H9 (cell line): Measurements from ENCODE around the gene GAL3ST3. TPM values are rescaled to one million over a fixed set of nuclear protein-coding genes. Genes with fewer than 3 reads are reported as not detected.

Source experiments
- DNase-seq: peaks from one replicate; pipeline ENCODE4 v3.0.0-alpha.2; 2017
- H2AFZ ChIP-seq: one replicate; pipeline ENCODE4 v1.6.1; 2013; ENCODE audit warnings: mild to moderate bottlenecking, low read length, control low read depth, moderate library complexity
- H2AK5ac ChIP-seq: 2 replicates; pipeline ENCODE4 v1.6.1; 2013; ENCODE audit warnings: low read length, control low read depth, mixed read lengths; ENCODE audit not compliant: insufficient read length
- H2BK120ac ChIP-seq: one replicate; pipeline ENCODE4 v1.6.1; 2013; ENCODE audit warnings: low read depth, mild to moderate bottlenecking, low read length, control low read depth, inconsistent platforms; ENCODE audit not compliant: poor library complexity, severe bottlenecking
- H2BK12ac ChIP-seq: 2 replicates; pipeline ENCODE4 v1.6.1; 2013; ENCODE audit warnings: low read length, control low read depth, mixed read lengths, low read depth; ENCODE audit not compliant: insufficient read length
- H2BK15ac ChIP-seq: 2 replicates; pipeline ENCODE4 v1.6.1; 2013; ENCODE audit warnings: low read depth, low read length, control low read depth
- H2BK20ac ChIP-seq: one replicate; pipeline ENCODE4 v1.6.1; 2013; ENCODE audit warnings: low read depth, mild to moderate bottlenecking, low read length, control low read depth, inconsistent platforms; ENCODE audit not compliant: poor library complexity, severe bottlenecking
- H2BK5ac ChIP-seq: 2 replicates; pipeline ENCODE4 v1.6.1; 2013; ENCODE audit warnings: low read length, control low read depth, mixed read lengths; ENCODE audit not compliant: insufficient read length
- H3K14ac ChIP-seq: 2 replicates; pipeline ENCODE4 v1.6.1; 2013; ENCODE audit warnings: low read length, control low read depth; ENCODE audit not compliant: insufficient read depth
- H3K18ac ChIP-seq: 2 replicates; pipeline ENCODE4 v1.6.1; 2013; ENCODE audit warnings: low read depth, mild to moderate bottlenecking, mixed read lengths, low read length, control low read depth; ENCODE audit not compliant: insufficient read length
- H3K23ac ChIP-seq: 2 replicates; pipeline ENCODE4 v1.6.1; 2013; ENCODE audit warnings: low read length, control low read depth, mixed read lengths, low read depth; ENCODE audit not compliant: insufficient read length
- H3K23me2 ChIP-seq: 2 replicates; pipeline ENCODE4 v1.6.1; 2013; ENCODE audit warnings: low read depth, mild to moderate bottlenecking, mixed read lengths, low read length, control low read depth; ENCODE audit not compliant: insufficient read length, poor library complexity, severe bottlenecking
- H3K27ac ChIP-seq: 2 replicates; pipeline ENCODE4 v1.5.1; 2013; ENCODE audit warnings: low read length, control low read depth, mixed read lengths, low read depth; ENCODE audit not compliant: insufficient read length
- H3K27me3 ChIP-seq: 2 replicates; pipeline ENCODE4 v1.6.1; 2013; ENCODE audit warnings: low read length, control low read depth, inconsistent platforms; ENCODE audit not compliant: insufficient read depth
- H3K4ac ChIP-seq: 2 replicates; pipeline ENCODE4 v1.6.1; 2013; ENCODE audit warnings: low read depth, mild to moderate bottlenecking, control low read depth, inconsistent platforms, low read length, moderate library complexity
- H3K4me1 ChIP-seq: 2 replicates; pipeline ENCODE4 v1.6.1; 2013; ENCODE audit warnings: low read length, control low read depth, inconsistent platforms; ENCODE audit not compliant: insufficient read depth
- H3K4me2 ChIP-seq: 2 replicates; pipeline ENCODE4 v1.6.1; 2013; ENCODE audit warnings: low read length, control low read depth, mixed read lengths; ENCODE audit not compliant: insufficient read length, insufficient read depth
- H3K56ac ChIP-seq: 2 replicates; pipeline ENCODE4 v1.6.1; 2013; ENCODE audit warnings: low read depth, mild to moderate bottlenecking, mixed read lengths, low read length, control low read depth; ENCODE audit not compliant: insufficient read length
- H3K79me1 ChIP-seq: 2 replicates; pipeline ENCODE4 v1.6.1; 2013; ENCODE audit warnings: low read depth, mild to moderate bottlenecking, moderate library complexity, low read length, control low read depth, inconsistent platforms; ENCODE audit not compliant: insufficient read depth, poor library complexity, severe bottlenecking
- H3K79me2 ChIP-seq: 2 replicates; pipeline ENCODE4 v1.6.1; 2013; ENCODE audit warnings: low read length, control low read depth, inconsistent platforms; ENCODE audit not compliant: insufficient read depth
- H3K9ac ChIP-seq: 2 replicates; pipeline ENCODE4 v1.6.1; 2013; ENCODE audit warnings: low read length, control low read depth, mixed read lengths; ENCODE audit not compliant: insufficient read length; ENCODE audit errors: extremely low read depth
- H3K9me3 ChIP-seq: one replicate; pipeline ENCODE4 v1.6.1; 2013; ENCODE audit warnings: low read depth, low read length, inconsistent platforms; ENCODE audit not compliant: control insufficient read depth
- H3T11ph ChIP-seq: one replicate; pipeline ENCODE4 v1.6.1; 2013; ENCODE audit warnings: mild to moderate bottlenecking, low read length, control low read depth, inconsistent platforms
- H4K20me1 ChIP-seq: one replicate; pipeline ENCODE4 v1.6.1; 2013; ENCODE audit not compliant: control insufficient read depth, insufficient read length, insufficient read depth
- H4K5ac ChIP-seq: 2 replicates; pipeline ENCODE4 v1.6.1; 2013; ENCODE audit warnings: low read depth, mild to moderate bottlenecking, mixed read lengths, low read length, control low read depth; ENCODE audit not compliant: insufficient read length
- H4K8ac ChIP-seq: replicated peaks from 2 replicates; pipeline ENCODE4 v1.6.1; 2013; ENCODE audit warnings: low read length, control low read depth, mixed read lengths, low read depth; ENCODE audit not compliant: insufficient read length
- H4K91ac ChIP-seq: 2 replicates; pipeline ENCODE4 v1.6.1; 2013; ENCODE audit warnings: low read depth, mild to moderate bottlenecking, moderate library complexity, mixed read lengths, low read length, control low read depth; ENCODE audit not compliant: insufficient read length
- H3K27ac Mint-ChIP-seq, 3 experiments: 2 replicates in 2 of 3; 3 replicates in 1 of 3; pipeline ENCODE4 v1.8.0; 2020 to 2021; ENCODE audit warnings: mixed read lengths in 3 of 3, mild to moderate bottlenecking in 1 of 3, moderate library complexity in 1 of 3
- H3K27me3 Mint-ChIP-seq: 2 replicates; pipeline ENCODE4 v1.8.0; 2021; ENCODE audit warnings: low read depth, mild to moderate bottlenecking, moderate library complexity, mixed read lengths
- H3K36me3 Mint-ChIP-seq, 3 experiments: 2 replicates in 2 of 3; 3 replicates in 1 of 3; pipeline ENCODE4 v1.8.0; 2020 to 2021; ENCODE audit warnings: low read depth in 3 of 3, mixed read lengths in 3 of 3; ENCODE audit not compliant: insufficient read depth in 1 of 3
- H3K4me1 Mint-ChIP-seq, 2 experiments: 2 replicates each; pipeline ENCODE4 v1.8.0; 2020; ENCODE audit warnings: mixed read lengths in 2 of 2
- H3K4me3 Mint-ChIP-seq, 2 experiments: 2 replicates in 1 of 2; 3 replicates in 1 of 2; pipeline ENCODE4 v1.8.0; 2020 to 2021; ENCODE audit warnings: mild to moderate bottlenecking in 2 of 2, mixed read lengths in 2 of 2, moderate library complexity in 1 of 2
- H3K9me3 Mint-ChIP-seq, 2 experiments: 2 replicates in 1 of 2; 3 replicates in 1 of 2; pipeline ENCODE4 v1.8.0; 2020; ENCODE audit warnings: mild to moderate bottlenecking in 2 of 2, mixed read lengths in 2 of 2, moderate library complexity in 1 of 2
- WGBS: extraction: QIAGEN DNeasy Blood & Tissue Kit; methylation state at CpG from one replicate; pipeline ENCODE4 v1.1.7; 2013; ENCODE audit warnings: missing lambda C conversion rate, low lambda C conversion rate, mixed read lengths; ENCODE audit not compliant: insufficient read length; ENCODE audit errors: extremely low coverage; 5-methylcytosine and 5-hydroxymethylcytosine counted together
- total RNA-seq: library from RNA; stranded (reverse); gene quantifications from 2 replicates; pipeline ENCODE4 v1.2.1, GENCODE V29; 2021
- TF ChIP-seq, protein P1 (sequence below): fragments of 200-600 bp; sonication (generic); conservative IDR thresholded peaks from 3 replicates; pipeline ENCODE4 v1.8.0; 2021; ENCODE audit warnings: antibody characterized with exemption, mild to moderate bottlenecking

Gene GAL3ST3
- total RNA-seq, 1 experiment from 2014 or later = 17.2 TPM

- Mint-ChIP-seq H3K4me1 (peaks cover 3 to 11% of the 10 kb centered on the region in 2 experiments), H3K9me3 (no peaks in the 10 kb centered on the region; a peak in 1 of 5 replicates), H3K27me3 (no peaks in the 10 kb centered on the region), H3K27ac (no peak overlapping the region), H3K36me3 (peaks cover 5 to 20% (median 10%) of the 10 kb centered on the region in 3 experiments; a peak in 5 of 7 replicates), H3K4me3 (no peak overlapping the region)
- Histone ChIP-seq H4K91ac (no peak overlapping the region), H3K4me1 (no peaks in the 10 kb centered on the region), H2AFZ (no peak overlapping the region), H2BK12ac (no peak overlapping the region), H3K4ac (no peak overlapping the region), H3K79me2 (peaks cover 2% of the 10 kb centered on the region; the same call in 1 of the 2 replicates), H2BK5ac (no peak overlapping the region), H3K79me1 (no peaks in the 10 kb centered on the region), H3K27me3 (no peaks in the 10 kb centered on the region), H4K8ac (no peak overlapping the region), H2BK15ac (no peak overlapping the region), H3K4me2 (no peak overlapping the region), H4K5ac (no peak overlapping the region), H3K9me3 (no peaks in the 10 kb centered on the region), H3K18ac (no peak overlapping the region), H4K20me1 (no peaks in the 10 kb centered on the region), H3T11ph (no peak overlapping the region), H3K23ac (no peak overlapping the region), H3K56ac (no peak overlapping the region), H3K23me2 (no peaks in the 10 kb centered on the region), H3K14ac (no peak overlapping the region), H3K9ac (no peak overlapping the region), H3K27ac (no peak overlapping the region), H2AK5ac (no peak overlapping the region), H2BK20ac (no peak overlapping the region), H2BK120ac (no peak overlapping the region)
- TF ChIP-seq, protein P1, sequence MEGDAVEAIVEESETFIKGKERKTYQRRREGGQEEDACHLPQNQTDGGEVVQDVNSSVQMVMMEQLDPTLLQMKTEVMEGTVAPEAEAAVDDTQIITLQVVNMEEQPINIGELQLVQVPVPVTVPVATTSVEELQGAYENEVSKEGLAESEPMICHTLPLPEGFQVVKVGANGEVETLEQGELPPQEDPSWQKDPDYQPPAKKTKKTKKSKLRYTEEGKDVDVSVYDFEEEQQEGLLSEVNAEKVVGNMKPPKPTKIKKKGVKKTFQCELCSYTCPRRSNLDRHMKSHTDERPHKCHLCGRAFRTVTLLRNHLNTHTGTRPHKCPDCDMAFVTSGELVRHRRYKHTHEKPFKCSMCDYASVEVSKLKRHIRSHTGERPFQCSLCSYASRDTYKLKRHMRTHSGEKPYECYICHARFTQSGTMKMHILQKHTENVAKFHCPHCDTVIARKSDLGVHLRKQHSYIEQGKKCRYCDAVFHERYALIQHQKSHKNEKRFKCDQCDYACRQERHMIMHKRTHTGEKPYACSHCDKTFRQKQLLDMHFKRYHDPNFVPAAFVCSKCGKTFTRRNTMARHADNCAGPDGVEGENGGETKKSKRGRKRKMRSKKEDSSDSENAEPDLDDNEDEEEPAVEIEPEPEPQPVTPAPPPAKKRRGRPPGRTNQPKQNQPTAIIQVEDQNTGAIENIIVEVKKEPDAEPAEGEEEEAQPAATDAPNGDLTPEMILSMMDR = no peak
- WGBS = no CpG with 5 or more reads among the region's 9 CpGs
- DNase-seq = no peak
These were observed 27.6 kb upstream of the GAL3ST3 start for GRCh38 chr11:66076561-66076960.
